ENCODE measurements around the gene NES. TPM values are rescaled to one million over a fixed set of nuclear protein-coding genes. Genes with fewer than 3 reads are reported as not detected.

NES gene
- total and polyA plus RNA-seq, 7 donors, result 12.3 to 581 (median 40.5) TPM

DNA sequence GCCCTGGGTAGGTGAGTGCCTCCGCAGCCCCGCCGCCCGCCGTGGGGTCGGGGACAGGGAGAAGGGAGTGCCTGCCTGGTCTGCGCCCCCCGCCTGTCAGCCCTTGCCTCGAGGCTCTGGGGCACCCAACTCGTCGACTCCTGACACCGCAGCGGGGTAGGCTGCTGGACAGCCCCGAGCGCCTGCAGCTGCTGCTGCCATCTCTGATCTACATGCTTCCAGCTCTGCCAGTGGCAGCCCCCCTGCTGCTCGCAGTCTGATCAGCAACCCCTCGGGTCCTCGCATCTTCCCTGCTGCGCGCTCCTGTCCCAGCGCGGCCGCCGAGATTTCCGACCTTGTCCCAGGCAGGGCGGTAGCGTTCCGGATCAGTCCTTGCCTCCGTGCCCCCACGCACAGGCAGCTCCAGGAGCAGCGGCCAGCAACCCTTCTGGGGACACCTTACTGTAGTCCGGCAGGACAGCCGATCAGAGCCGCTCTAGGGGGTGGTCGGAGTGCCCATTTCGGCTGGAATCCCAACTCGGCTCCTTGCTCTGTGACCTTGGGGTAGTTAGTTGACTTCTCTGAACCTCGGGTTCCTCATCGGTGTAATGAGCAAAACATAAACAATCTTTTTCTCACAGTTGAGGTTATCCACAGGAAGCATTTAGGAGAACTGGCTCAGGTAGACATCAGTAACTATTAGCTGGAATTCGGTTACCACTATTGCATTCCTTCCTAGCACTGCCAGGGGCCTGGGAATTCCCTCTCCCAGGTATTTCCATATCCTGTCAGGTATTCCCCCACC, 34.8 kb downstream of the NES start:
- intact Hi-C loops (cut with DNase I), result no loop called here
- 15 to 18% (median 17%) methylated on average over 34 to 40 of the region's 40 CpGs for WGBS, 3 donors
- TF ChIP-seq, protein P1, sequence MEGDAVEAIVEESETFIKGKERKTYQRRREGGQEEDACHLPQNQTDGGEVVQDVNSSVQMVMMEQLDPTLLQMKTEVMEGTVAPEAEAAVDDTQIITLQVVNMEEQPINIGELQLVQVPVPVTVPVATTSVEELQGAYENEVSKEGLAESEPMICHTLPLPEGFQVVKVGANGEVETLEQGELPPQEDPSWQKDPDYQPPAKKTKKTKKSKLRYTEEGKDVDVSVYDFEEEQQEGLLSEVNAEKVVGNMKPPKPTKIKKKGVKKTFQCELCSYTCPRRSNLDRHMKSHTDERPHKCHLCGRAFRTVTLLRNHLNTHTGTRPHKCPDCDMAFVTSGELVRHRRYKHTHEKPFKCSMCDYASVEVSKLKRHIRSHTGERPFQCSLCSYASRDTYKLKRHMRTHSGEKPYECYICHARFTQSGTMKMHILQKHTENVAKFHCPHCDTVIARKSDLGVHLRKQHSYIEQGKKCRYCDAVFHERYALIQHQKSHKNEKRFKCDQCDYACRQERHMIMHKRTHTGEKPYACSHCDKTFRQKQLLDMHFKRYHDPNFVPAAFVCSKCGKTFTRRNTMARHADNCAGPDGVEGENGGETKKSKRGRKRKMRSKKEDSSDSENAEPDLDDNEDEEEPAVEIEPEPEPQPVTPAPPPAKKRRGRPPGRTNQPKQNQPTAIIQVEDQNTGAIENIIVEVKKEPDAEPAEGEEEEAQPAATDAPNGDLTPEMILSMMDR (IDR thresholded peaks at IDR 0.05), result no peak
- H3K9me3 ChIP-seq, result no peaks in the 10 kb centered on the region
- peak overlapping the region; percentile 62 for H3K4me3 ChIP-seq
- peaks cover 33% of the 10 kb centered on the region for H3K4me1 ChIP-seq
- DNase-seq (peak in 1 of 2 donors; percentile 51), ATAC-seq (peak in 1 of 4 donors; percentile 33)
- H3K36me3 ChIP-seq (ENCODE audit: insufficient read depth in 1 of 2, low read depth in 1 of 2), result no peaks in the 10 kb centered on the region
- H3K27ac ChIP-seq, result no peak overlapping the region
- peaks cover 0 to 57% (median 15%) of the 10 kb centered on the region in 3 donors for H3K27me3 ChIP-seq (ENCODE audit: insufficient read depth in 3 of 3, low read length in 2 of 3)

DNA sequence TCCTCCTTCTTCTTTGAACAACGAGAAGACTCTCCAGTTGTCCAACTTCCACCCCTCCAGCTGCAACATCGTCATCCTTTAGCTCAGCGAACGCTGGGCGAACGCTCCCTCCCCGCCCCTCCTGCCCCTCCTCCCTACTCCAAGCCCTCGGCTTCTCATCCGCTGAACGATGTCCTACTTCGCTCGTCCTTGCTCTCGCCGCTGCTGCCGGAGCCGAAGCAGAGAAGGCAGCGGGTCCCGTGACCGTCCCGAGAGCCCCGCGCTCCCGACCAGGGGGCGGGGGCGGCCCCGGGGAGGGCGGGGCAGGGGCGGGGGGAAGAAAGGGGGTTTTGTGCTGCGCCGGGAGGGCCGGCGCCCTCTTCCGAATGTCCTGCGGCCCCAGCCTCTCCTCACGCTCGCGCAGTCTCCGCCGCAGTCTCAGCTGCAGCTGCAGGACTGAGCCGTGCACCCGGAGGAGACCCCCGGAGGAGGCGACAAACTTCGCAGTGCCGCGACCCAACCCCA, 35.4 kb downstream of the NES start, which contains the start of gene BCAN:
TSS of gene BCAN (plus strand) at position 357 of the 504 bp plus-strand sequence. CDS start 3,938 bp downstream, outside the sequence.
- TF ChIP-seq, protein P1 (IDR thresholded peaks at IDR 0.05), result no peak
- Histone ChIP-seq H3K4me3 (peak within 1 kb of the TSS; percentile 62), H3K36me3 (ENCODE audit: insufficient read depth in 1 of 2, low read depth in 1 of 2) (no peaks in the 10 kb centered on the region), H3K27ac (no peak within 1 kb of the TSS), H3K4me1 (peaks cover 33% of the 10 kb centered on the region), H3K9me3 (no peaks in the 10 kb centered on the region), H3K27me3 (ENCODE audit: insufficient read depth in 3 of 3, low read length in 2 of 3) (peaks cover 0 to 50% (median 14%) of the 10 kb centered on the region in 3 donors)
- peak; percentile 33 to 67 for DNase-seq
- intact Hi-C loops (cut with DNase I), result no loop called here
- WGBS, 3 donors, result 0 to 1% (median 1%) methylated on average over 28 to 46 of the region's 46 CpGs
- ATAC-seq, result peak in 1 of 4 donors; percentile 52

DNA sequence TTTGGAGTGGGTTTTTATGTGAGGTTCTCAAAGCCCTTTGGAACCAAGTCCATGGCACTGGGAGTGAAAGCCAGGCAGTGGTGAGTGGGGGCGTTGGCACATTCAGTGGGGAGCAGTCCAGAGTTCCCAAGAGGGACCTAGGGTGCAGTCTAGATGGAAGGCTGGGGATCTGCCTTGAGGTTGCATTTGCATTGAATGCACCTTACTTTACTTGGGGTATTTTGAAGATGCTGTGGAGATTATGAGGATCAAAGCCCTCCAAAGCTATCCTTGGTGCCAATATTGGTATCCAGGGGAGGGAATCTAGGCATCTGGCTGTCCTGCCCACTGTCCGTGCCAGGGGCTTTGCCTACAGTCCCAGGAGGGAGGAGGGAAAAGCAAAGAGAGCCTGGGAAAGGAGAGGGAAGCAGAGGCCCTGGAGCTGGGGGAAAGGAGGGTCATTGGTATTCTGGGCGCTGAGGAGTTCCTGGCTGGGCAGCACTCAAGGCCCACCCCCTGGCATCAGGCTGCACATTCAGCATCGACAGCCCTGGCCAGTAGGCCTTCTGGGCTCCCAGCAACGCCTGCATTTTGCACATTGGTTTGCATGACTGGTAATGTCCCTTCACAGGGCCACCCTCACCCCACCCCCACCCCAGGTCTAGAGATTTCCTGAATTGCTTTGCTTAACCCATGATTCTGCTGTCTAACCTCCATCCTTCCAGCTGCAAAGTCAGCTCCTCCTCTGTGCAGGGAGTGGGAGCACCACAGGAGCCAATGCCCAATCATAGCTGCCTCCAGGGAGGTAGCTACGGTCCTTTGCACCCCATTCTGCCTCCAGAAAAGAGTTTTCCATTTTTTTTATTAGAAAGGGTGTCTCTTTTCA, 36.1 kb downstream of the NES start:
- peak overlapping the region; percentile 62 for H3K4me3 ChIP-seq
- 33 to 55% (median 47%) methylated on average over 6 of the region's 6 CpGs for WGBS, 3 donors

DNA sequence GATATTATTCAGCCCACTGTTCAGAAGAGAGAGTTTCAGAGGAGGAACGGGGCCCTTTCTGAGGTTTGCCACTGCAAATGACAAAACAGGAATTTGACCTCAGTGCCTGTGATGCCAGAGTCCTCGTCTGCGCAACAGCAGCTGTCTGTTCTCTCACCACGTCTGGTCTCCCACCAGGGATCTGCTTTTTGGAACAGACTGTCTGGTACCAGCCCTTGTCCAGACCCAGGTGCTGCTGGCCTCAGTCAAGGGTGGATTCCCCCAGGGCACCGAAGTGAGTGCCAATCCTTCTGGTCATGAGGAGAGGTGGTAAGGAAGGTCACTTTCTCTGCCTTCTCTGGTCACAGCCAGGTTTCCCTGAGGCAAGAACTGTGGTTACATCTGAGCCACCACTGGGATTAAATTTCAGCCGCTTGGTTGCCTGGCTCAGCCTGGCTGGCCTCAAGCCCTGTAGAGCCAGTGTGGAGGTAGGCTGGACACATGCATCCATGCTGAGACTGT, 37.6 kb downstream of the NES start:
- peaks cover 0 to 29% (median 10%) of the 10 kb centered on the region in 3 donors for H3K27me3 ChIP-seq (ENCODE audit: insufficient read depth in 3 of 3, low read length in 2 of 3)
- peaks cover 33% of the 10 kb centered on the region for H3K4me1 ChIP-seq
- DNase-seq (no peak), ATAC-seq (peak; percentile 84 to 94 (median 89))
- H3K27ac ChIP-seq, result peak overlapping the region; percentile 64
- no peak overlapping the region for H3K4me3 ChIP-seq
- intact Hi-C loops (cut with DNase I), result no loop called here
- 9 to 20% (median 13%) methylated on average over 6 of the region's 6 CpGs for WGBS, 3 donors
- H3K9me3 ChIP-seq, result no peaks in the 10 kb centered on the region
- H3K36me3 ChIP-seq (ENCODE audit: insufficient read depth in 1 of 2, low read depth in 1 of 2), result no peaks in the 10 kb centered on the region
- TF ChIP-seq, protein P1 (IDR thresholded peaks at IDR 0.05), result no peak

More for the DNA sequence above, 36.1 kb downstream of the NES start:
- DNase-seq (no peak), ATAC-seq (no peak)
- TF ChIP-seq, protein P1 (IDR thresholded peaks at IDR 0.05), result no peak
- no peaks in the 10 kb centered on the region for H3K36me3 ChIP-seq (ENCODE audit: insufficient read depth in 1 of 2, low read depth in 1 of 2)
- peaks cover 0 to 43% (median 10%) of the 10 kb centered on the region in 3 donors for H3K27me3 ChIP-seq (ENCODE audit: insufficient read depth in 3 of 3, low read length in 2 of 3)
- peaks cover 33% of the 10 kb centered on the region for H3K4me1 ChIP-seq
- no peaks in the 10 kb centered on the region for H3K9me3 ChIP-seq
- no peak overlapping the region for H3K27ac ChIP-seq
- intact Hi-C loops (cut with DNase I), result no loop called here
